ENCODE measurements around the gene TCERG1L. TPM values are rescaled to one million over a fixed set of nuclear protein-coding genes. Genes with fewer than 3 reads are reported as not detected.

TCERG1L gene
- total and polyA plus RNA-seq, 11 donors: 0.11 to 0.25 TPM; not detected in 9

DNA sequence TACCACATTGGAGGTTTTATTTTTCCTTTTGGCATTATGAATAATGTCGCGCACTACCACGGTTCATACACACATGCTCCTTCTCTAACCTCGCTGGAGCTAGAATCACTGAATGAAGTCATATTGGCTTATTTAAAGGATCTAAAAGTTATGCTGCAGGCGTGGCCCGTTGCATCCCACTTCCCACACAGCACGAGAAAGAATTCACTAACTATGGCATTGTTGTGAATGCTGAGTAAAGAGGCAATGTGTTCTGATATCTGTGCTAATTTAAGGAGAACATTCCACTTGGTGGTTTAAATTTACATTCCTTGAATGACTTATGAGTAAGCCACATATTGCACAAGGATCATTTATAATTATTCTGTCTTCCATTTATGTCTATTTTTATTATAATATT, 20.7 kb downstream of the TCERG1L start:
- TF ChIP-seq, protein P1, sequence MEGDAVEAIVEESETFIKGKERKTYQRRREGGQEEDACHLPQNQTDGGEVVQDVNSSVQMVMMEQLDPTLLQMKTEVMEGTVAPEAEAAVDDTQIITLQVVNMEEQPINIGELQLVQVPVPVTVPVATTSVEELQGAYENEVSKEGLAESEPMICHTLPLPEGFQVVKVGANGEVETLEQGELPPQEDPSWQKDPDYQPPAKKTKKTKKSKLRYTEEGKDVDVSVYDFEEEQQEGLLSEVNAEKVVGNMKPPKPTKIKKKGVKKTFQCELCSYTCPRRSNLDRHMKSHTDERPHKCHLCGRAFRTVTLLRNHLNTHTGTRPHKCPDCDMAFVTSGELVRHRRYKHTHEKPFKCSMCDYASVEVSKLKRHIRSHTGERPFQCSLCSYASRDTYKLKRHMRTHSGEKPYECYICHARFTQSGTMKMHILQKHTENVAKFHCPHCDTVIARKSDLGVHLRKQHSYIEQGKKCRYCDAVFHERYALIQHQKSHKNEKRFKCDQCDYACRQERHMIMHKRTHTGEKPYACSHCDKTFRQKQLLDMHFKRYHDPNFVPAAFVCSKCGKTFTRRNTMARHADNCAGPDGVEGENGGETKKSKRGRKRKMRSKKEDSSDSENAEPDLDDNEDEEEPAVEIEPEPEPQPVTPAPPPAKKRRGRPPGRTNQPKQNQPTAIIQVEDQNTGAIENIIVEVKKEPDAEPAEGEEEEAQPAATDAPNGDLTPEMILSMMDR (IDR thresholded peaks at IDR 0.05): no peak
- TF ChIP-seq POLR2A (IDR thresholded peaks at IDR 0.05): no peak
- intact Hi-C loops (cut with DNase I): no loop called here
- no peaks in the 10 kb centered on the region for H3K4me1 ChIP-seq
- H3K36me3 ChIP-seq: no peaks in the 10 kb centered on the region
- H3K9me3 ChIP-seq: peaks cover 0 to 10% (median 0%) of the 10 kb centered on the region in 12 donors
- no peak overlapping the region for H3K4me3 ChIP-seq
- DNase-seq: no peak
- ATAC-seq: no peak
- no peaks in the 10 kb centered on the region for H3K27me3 ChIP-seq
- H3K27ac ChIP-seq: no peak overlapping the region
- 66 to 76% (median 72%) methylated on average over 7 of the region's 7 CpGs for WGBS, 4 donors

DNA sequence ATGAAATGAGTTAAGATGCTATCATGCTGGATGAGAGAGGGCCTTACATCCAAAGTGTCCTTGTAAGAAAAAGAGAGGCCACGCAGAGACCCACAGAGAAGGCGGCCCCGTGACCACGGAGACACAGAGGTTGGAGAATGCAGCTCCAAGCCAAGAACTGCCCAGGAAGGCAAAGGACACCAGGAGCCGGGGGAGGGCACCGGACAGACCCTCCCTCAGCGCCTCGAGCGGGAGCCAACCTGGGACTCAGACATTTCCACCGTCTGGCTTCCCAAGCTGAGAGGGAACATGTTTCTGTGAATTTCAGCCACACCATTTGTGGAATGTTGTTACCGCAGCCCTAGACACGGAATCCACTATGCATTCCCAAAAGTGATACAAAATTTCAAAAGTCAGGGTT, 22.9 kb downstream of the TCERG1L start:
- Histone ChIP-seq H3K27me3 (peaks cover 0 to 3% (median 0%) of the 10 kb centered on the region in 9 donors), H3K4me3 (no peak overlapping the region), H3K27ac (no peak overlapping the region), H3K36me3 (no peaks in the 10 kb centered on the region), H3K9me3 (peaks cover 0 to 14% (median 0%) of the 10 kb centered on the region in 12 donors), H3K4me1 (no peaks in the 10 kb centered on the region)
- no peak for TF ChIP-seq POLR2A (IDR thresholded peaks at IDR 0.05)
- WGBS, 4 donors: 82 to 84% (median 82%) methylated on average over 12 of the region's 12 CpGs
- DNase-seq (no peak), ATAC-seq (no peak)
- intact Hi-C loops (cut with DNase I): no loop called here

DNA sequence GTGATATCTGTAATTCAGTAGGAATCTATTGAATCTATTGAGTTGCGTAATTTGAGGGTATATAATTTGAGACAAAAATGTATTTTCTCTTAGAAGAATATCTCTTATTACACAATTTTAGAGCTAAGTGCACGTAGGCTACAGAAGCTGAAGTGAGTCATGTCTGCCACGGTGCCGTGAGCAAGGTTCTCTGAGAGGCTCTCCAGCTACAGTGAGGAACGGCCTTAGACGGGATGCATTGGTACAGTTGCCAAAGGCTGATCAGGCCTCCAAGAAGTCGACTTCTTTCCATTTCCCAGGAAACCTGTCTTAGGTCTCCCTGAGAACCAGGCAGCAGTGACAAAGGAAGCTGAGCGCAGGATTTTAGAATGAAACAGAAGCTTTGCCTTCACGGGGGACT, 28.6 kb downstream of the TCERG1L start:
- peaks cover 0 to 15% (median 0%) of the 10 kb centered on the region in 12 donors for H3K9me3 ChIP-seq
- no peak overlapping the region for H3K4me3 ChIP-seq
- intact Hi-C loops (cut with DNase I): no loop called here
- DNase-seq: no peak
- no peaks in the 10 kb centered on the region for H3K4me1 ChIP-seq
- ATAC-seq: no peak
- 68 to 80% (median 74%) methylated on average over 9 of the region's 9 CpGs for WGBS, 4 donors
- no peak overlapping the region for H3K27ac ChIP-seq
- TF ChIP-seq POLR2A (IDR thresholded peaks at IDR 0.05): no peak
- TF ChIP-seq, protein P1 (IDR thresholded peaks at IDR 0.05): no peak
- no peaks in the 10 kb centered on the region for H3K36me3 ChIP-seq
- peaks cover 0 to 6% (median 0%) of the 10 kb centered on the region in 9 donors for H3K27me3 ChIP-seq

DNA sequence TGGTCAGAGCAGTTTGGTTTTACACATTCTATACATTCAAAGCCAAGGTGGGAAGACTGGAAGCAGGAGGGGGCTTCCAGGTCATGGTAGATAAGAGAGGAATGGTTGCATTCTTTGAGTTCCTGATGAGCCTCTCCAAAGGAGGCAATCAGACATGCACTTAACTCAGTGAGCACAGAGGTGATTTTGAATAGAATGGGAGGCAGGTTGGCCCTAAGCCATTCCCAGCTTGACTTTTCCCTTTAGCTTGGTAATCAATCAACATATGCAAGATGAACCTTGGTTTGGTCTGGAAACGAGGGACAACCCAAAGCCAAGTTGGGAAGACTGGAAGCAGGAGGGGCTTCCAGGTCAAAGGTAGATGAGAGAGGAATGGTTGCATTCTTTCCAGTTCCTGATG, 31.4 kb downstream of the TCERG1L start:
- WGBS, 4 donors: 5 to 38% (median 10%) methylated on average over 1 of the region's 1 CpG
- H3K27me3 ChIP-seq: peaks cover 0 to 14% (median 0%) of the 10 kb centered on the region in 9 donors
- intact Hi-C loops (cut with DNase I): no loop called here
- DNase-seq (no peak), ATAC-seq (no peak)
- no peak for TF ChIP-seq POLR2A (IDR thresholded peaks at IDR 0.05)
- TF ChIP-seq, protein P1 (IDR thresholded peaks at IDR 0.05): no peak
- no peak overlapping the region for H3K27ac ChIP-seq
- H3K4me3 ChIP-seq: no peak overlapping the region
- H3K4me1 ChIP-seq: no peaks in the 10 kb centered on the region
- H3K36me3 ChIP-seq: no peaks in the 10 kb centered on the region
- H3K9me3 ChIP-seq: peaks cover 0 to 15% (median 0%) of the 10 kb centered on the region in 12 donors

DNA sequence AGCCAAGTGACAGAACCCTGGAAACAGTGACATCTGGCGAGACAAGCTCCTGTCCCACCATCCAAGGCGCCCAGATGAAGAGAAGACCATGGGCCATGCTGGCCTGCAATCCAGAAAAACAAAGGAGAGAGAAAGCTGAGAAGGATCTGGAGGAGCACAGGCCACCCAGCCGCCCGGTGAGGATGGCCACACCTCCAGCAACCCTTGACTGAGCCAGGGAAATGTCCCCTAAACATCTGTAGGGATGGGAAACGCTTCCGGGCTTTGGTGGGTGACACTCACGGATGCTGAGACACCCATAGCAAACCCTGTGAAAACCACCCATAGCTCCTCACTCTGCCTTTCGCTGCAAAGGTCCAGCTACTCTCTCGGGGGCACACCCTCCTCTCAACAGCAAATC, 32.0 kb downstream of the TCERG1L start:
- Histone ChIP-seq H3K36me3 (no peaks in the 10 kb centered on the region), H3K27me3 (peaks cover 0 to 18% (median 0%) of the 10 kb centered on the region in 9 donors), H3K9me3 (peaks cover 0 to 9% (median 0%) of the 10 kb centered on the region in 12 donors), H3K4me1 (no peaks in the 10 kb centered on the region), H3K27ac (no peak overlapping the region), H3K4me3 (no peak overlapping the region)
- DNase-seq: no peak
- ATAC-seq: no peak
- WGBS, 4 donors: 76 to 82% (median 80%) methylated on average over 9 of the region's 9 CpGs
- intact Hi-C loops (cut with DNase I): no loop called here
- TF ChIP-seq POLR2A (IDR thresholded peaks at IDR 0.05): no peak
- TF ChIP-seq, protein P1 (IDR thresholded peaks at IDR 0.05): no peak
